ENCODE results near the gene RNF157.
"Not testable (repeated sequence)": the region's sequence is repeated elsewhere in the genome, so short reads cannot be mapped to it uniquely, and the experiment has no call there.

RNF157 gene

GRCh38 chr17:76239538-76240274 lies 587 bp downstream of the RNF157 start:
- DNase-seq (ENCODE audit: low read depth, low spot score), result no peak

GRCh38 chr17:76238847-76239537 lies 1.3 kb downstream of the RNF157 start:
- no peak for DNase-seq (ENCODE audit: low read depth, low spot score)
- no peak overlapping the region for H3K4me3 ChIP-seq (ENCODE audit: low read length)

More at GRCh38 chr17:76239538-76240274, 587 bp downstream of the RNF157 start:
- no peak overlapping the region for H3K4me3 ChIP-seq (ENCODE audit: low read length)

- no peak for DNase-seq (ENCODE audit: low read depth, low spot score)
- no peak overlapping the region for H3K4me3 ChIP-seq (ENCODE audit: low read length)
These were observed 2.4 kb downstream of the RNF157 start for GRCh38 chr17:76237859-76238313.

- DNase-seq (ENCODE audit: low read depth, low spot score), result no peak
- H3K4me3 ChIP-seq (ENCODE audit: low read length), result no peak overlapping the region
These were observed 3.7 kb downstream of the RNF157 start for GRCh38 chr17:76236603-76237002.

GRCh38 chr17:76235883-76236282 lies 4.4 kb downstream of the RNF157 start:
- H3K4me3 ChIP-seq (ENCODE audit: low read length), result no peak overlapping the region
- no peak for DNase-seq (ENCODE audit: low read depth, low spot score)

- no peak for DNase-seq (ENCODE audit: low read depth, low spot score)
- H3K4me3 ChIP-seq (ENCODE audit: low read length), result no peak overlapping the region
These were observed 6.0 kb downstream of the RNF157 start for GRCh38 chr17:76234354-76234679.

GRCh38 chr17:76233588-76234353 lies 6.5 kb downstream of the RNF157 start:
- no peak for DNase-seq (ENCODE audit: low read depth, low spot score)
- no peak overlapping the region for H3K4me3 ChIP-seq (ENCODE audit: low read length)

GRCh38 chr17:76232342-76232741 lies 8.0 kb downstream of the RNF157 start:
- H3K4me3 ChIP-seq (ENCODE audit: low read length), result no peak overlapping the region
- no peak for DNase-seq (ENCODE audit: low read depth, low spot score)

- DNase-seq (ENCODE audit: low read depth, low spot score); H3K4me3 ChIP-seq (ENCODE audit: low read length): not testable (repeated sequence)
These were observed 13.5 kb downstream of the RNF157 start for GRCh38 chr17:76226749-76227148.

GRCh38 chr17:76225373-76226086 lies 14.8 kb downstream of the RNF157 start:
- DNase-seq (ENCODE audit: low read depth, low spot score); H3K4me3 ChIP-seq (ENCODE audit: low read length): not testable (repeated sequence)

- no peak for DNase-seq (ENCODE audit: low read depth, low spot score)
- H3K4me3 ChIP-seq (ENCODE audit: low read length), result no peak overlapping the region
These were observed 16.5 kb downstream of the RNF157 start for GRCh38 chr17:76223802-76224201.

- no peak for DNase-seq (ENCODE audit: low read depth, low spot score)
- no peak overlapping the region for H3K4me3 ChIP-seq (ENCODE audit: low read length)
These were observed 20.5 kb downstream of the RNF157 start for GRCh38 chr17:76219670-76220383.

GRCh38 chr17:76217081-76217480 lies 23.2 kb downstream of the RNF157 start:
- no peak for DNase-seq (ENCODE audit: low read depth, low spot score)
- no peak overlapping the region for H3K4me3 ChIP-seq (ENCODE audit: low read length)

- no peak overlapping the region for H3K4me3 ChIP-seq (ENCODE audit: low read length)
- DNase-seq (ENCODE audit: low read depth, low spot score), result no peak
These were observed 26.8 kb downstream of the RNF157 start for GRCh38 chr17:76213491-76213890.

- no peak overlapping the region for H3K4me3 ChIP-seq (ENCODE audit: low read length)
- peak; percentile 37 for DNase-seq (ENCODE audit: low read depth, low spot score)
These were observed 32.2 kb downstream of the RNF157 start for GRCh38 chr17:76208120-76208519.

- DNase-seq (ENCODE audit: low read depth, low spot score), result no peak
These were observed 32.8 kb downstream of the RNF157 start for GRCh38 chr17:76207275-76208059.

GRCh38 chr17:76205542-76206144 lies 34.6 kb downstream of the RNF157 start:
- DNase-seq (ENCODE audit: low read depth, low spot score); H3K4me3 ChIP-seq (ENCODE audit: low read length): not testable (repeated sequence)

More at GRCh38 chr17:76207275-76208059, 32.8 kb downstream of the RNF157 start:
- no peak overlapping the region for H3K4me3 ChIP-seq (ENCODE audit: low read length)

- no peak for DNase-seq (ENCODE audit: low read depth, low spot score)
- H3K4me3 ChIP-seq (ENCODE audit: low read length), result no peak overlapping the region
These were observed 36.0 kb downstream of the RNF157 start for GRCh38 chr17:76204277-76204676.

Data from Jurkat, Clone E6-1 (cell line).